Glomerular endothelial cell (primary cell): ENCODE data around the gene SART3. TPM values are rescaled to one million over a fixed set of nuclear protein-coding genes. Genes with fewer than 3 reads are reported as not detected.

ENCODE experiments used
- total RNA-seq: library from RNA; depleted of rRNA; stranded (reverse); fragments of >200 nt; gene quantifications from 2 replicates; pipeline ENCODE4 v1.2.3, GENCODE V29; 2015

The SART3 gene
- total RNA-seq, 1 donor from 2014 or later, result 54.7 TPM

Other genes with a start within 250 kb of the SART3 start
- gene CMKLR1, start 221.9 kb downstream of the SART3 start, total RNA-seq, result 0.05 and 0.06 TPM in 2 replicates
- 7.0 and 8.4 TPM in 2 replicates for gene FICD, start 45.9 kb downstream of the SART3 start, total RNA-seq
- gene ISCU, start 1.4 kb upstream of the SART3 start, total RNA-seq, result 106 and 164 TPM in 2 replicates
- not detected in 2 replicates for gene TMEM119, start 36.9 kb upstream of the SART3 start, total RNA-seq
- gene SELPLG, start 72.7 kb upstream of the SART3 start, total RNA-seq, result 0.48 and 0.58 TPM in 2 replicates
- 167 and 291 TPM in 2 replicates for gene CORO1C, start 170.3 kb upstream of the SART3 start, total RNA-seq